ENCODE measurements around the gene SEC11A. TPM values are rescaled to one million over a fixed set of nuclear protein-coding genes. Genes with fewer than 3 reads are reported as not detected.
A peak's percentile ranks its signal among the peaks of the same experiment; 100 is the strongest.

Gene SEC11A
- total RNA-seq, 1 experiment from 2014 or later: 243 TPM

- Mint-ChIP-seq H3K4me3 (ENCODE audit: low read depth, unreplicated experiment) (no peak overlapping the region), H3K27me3 (ENCODE audit: unreplicated experiment) (no peaks in the 10 kb centered on the region), H3K4me1 (ENCODE audit: low read depth, unreplicated experiment) (peaks cover 28% of the 10 kb centered on the region), H3K27ac (ENCODE audit: unreplicated experiment) (no peak overlapping the region), H3K36me3 (ENCODE audit: insufficient read depth, unreplicated experiment) (peaks cover 28% of the 10 kb centered on the region), H3K9me3 (ENCODE audit: low read depth, unreplicated experiment) (no peaks in the 10 kb centered on the region)
- CTCF ChIA-PET: no interaction called here
- TF ChIP-seq, protein P1, sequence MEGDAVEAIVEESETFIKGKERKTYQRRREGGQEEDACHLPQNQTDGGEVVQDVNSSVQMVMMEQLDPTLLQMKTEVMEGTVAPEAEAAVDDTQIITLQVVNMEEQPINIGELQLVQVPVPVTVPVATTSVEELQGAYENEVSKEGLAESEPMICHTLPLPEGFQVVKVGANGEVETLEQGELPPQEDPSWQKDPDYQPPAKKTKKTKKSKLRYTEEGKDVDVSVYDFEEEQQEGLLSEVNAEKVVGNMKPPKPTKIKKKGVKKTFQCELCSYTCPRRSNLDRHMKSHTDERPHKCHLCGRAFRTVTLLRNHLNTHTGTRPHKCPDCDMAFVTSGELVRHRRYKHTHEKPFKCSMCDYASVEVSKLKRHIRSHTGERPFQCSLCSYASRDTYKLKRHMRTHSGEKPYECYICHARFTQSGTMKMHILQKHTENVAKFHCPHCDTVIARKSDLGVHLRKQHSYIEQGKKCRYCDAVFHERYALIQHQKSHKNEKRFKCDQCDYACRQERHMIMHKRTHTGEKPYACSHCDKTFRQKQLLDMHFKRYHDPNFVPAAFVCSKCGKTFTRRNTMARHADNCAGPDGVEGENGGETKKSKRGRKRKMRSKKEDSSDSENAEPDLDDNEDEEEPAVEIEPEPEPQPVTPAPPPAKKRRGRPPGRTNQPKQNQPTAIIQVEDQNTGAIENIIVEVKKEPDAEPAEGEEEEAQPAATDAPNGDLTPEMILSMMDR (IDR thresholded peaks at IDR 0.05; ENCODE audit: unreplicated experiment): no peak
- DNase-seq: no peak
- BruUV-seq (replicated peaks): no TSS peak
- intact Hi-C loops (cut with micrococcal nuclease; ENCODE audit: unreplicated experiment): no loop called here
These were observed 12.9 kb downstream of the SEC11A start for GRCh38 chr15:84702961-84703482.

- no peak for DNase-seq
- intact Hi-C loops (cut with micrococcal nuclease; ENCODE audit: unreplicated experiment): loop anchor here (5.0 kb wide), 1 partner anchor 53 kb away; no protein-coding TSS in a partner anchor
- Mint-ChIP-seq H3K9me3 (ENCODE audit: low read depth, unreplicated experiment) (no peaks in the 10 kb centered on the region), H3K4me3 (ENCODE audit: low read depth, unreplicated experiment) (no peak overlapping the region), H3K4me1 (ENCODE audit: low read depth, unreplicated experiment) (peaks cover 37% of the 10 kb centered on the region), H3K27ac (ENCODE audit: unreplicated experiment) (peak overlapping the region; percentile 52), H3K27me3 (ENCODE audit: unreplicated experiment) (no peaks in the 10 kb centered on the region), H3K36me3 (ENCODE audit: insufficient read depth, unreplicated experiment) (peaks cover 21% of the 10 kb centered on the region)
- TF ChIP-seq, protein P1 (IDR thresholded peaks at IDR 0.05; ENCODE audit: unreplicated experiment): no peak
- BruUV-seq (replicated peaks): no TSS peak
- CTCF ChIA-PET: interaction anchor here (0.6 to 1.4 kb wide), 2 partner anchors 14 to 129 kb away, joined by 3 to 4 read pairs; no protein-coding TSS in a partner anchor
These were observed 16.3 kb downstream of the SEC11A start for GRCh38 chr15:84699538-84700191.

GRCh38 chr15:84697236-84697990 lies 18.5 kb downstream of the SEC11A start:
- Mint-ChIP-seq H3K4me1 (ENCODE audit: low read depth, unreplicated experiment) (peaks cover 28% of the 10 kb centered on the region), H3K27ac (ENCODE audit: unreplicated experiment) (peak overlapping the region; percentile 69), H3K9me3 (ENCODE audit: low read depth, unreplicated experiment) (no peaks in the 10 kb centered on the region), H3K4me3 (ENCODE audit: low read depth, unreplicated experiment) (peak overlapping the region; percentile 31), H3K36me3 (ENCODE audit: insufficient read depth, unreplicated experiment) (peaks cover 41% of the 10 kb centered on the region), H3K27me3 (ENCODE audit: unreplicated experiment) (no peaks in the 10 kb centered on the region)
- no peak for DNase-seq
- CTCF ChIA-PET: interaction anchor here (0.8 to 1.5 kb wide), 6 partner anchors 8 to 237 kb away, joined by 3 to 4 read pairs (median 4); no protein-coding TSS in a partner anchor
- intact Hi-C loops (cut with micrococcal nuclease; ENCODE audit: unreplicated experiment): loop anchor here (2.0 to 5.0 kb wide), 2 partner anchors 37 to 55 kb away; no protein-coding TSS in a partner anchor
- TF ChIP-seq, protein P1 (IDR thresholded peaks at IDR 0.05; ENCODE audit: unreplicated experiment): no peak
- BruUV-seq (replicated peaks): no TSS peak

DNA sequence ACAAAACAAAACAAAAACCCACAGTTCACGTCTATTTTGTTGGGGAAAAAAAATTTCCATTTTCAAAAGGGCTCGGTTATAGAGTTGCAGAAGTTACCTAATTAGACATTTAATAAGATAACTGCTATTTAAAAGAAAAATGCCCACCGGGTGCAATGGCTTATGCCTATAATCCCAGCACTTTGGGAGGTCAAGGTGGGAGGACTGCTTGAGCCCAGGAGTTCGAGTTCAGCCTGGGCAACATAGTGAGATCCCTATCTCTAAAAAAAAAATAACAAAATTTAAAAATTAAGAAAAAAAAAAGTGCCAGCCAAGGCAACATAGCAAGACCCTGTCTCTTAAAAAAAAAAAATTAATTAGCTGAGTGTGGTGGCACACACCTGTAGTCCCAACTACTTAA lies 19.2 kb downstream of the SEC11A start:
- TF ChIP-seq, protein P1 (IDR thresholded peaks at IDR 0.05; ENCODE audit: unreplicated experiment): no peak

More for the DNA sequence above, 19.2 kb downstream of the SEC11A start:
- DNase-seq: no peak
- peaks cover 34% of the 10 kb centered on the region for H3K4me1 Mint-ChIP-seq (ENCODE audit: low read depth, unreplicated experiment)
- intact Hi-C loops (cut with micrococcal nuclease; ENCODE audit: unreplicated experiment): loop anchor here (2.0 to 5.0 kb wide), 2 partner anchors 38 to 56 kb away; no protein-coding TSS in a partner anchor
- H3K36me3 Mint-ChIP-seq (ENCODE audit: insufficient read depth, unreplicated experiment): peaks cover 48% of the 10 kb centered on the region
- no TSS peak for BruUV-seq (replicated peaks)
- H3K4me3 Mint-ChIP-seq (ENCODE audit: low read depth, unreplicated experiment): no peak overlapping the region
- H3K27me3 Mint-ChIP-seq (ENCODE audit: unreplicated experiment): no peaks in the 10 kb centered on the region
- no peaks in the 10 kb centered on the region for H3K9me3 Mint-ChIP-seq (ENCODE audit: low read depth, unreplicated experiment)
- CTCF ChIA-PET: interaction anchor here (0.8 to 1.1 kb wide), 3 partner anchors 8 to 142 kb away, joined by 3 to 4 read pairs (median 4); no protein-coding TSS in a partner anchor
- no peak overlapping the region for H3K27ac Mint-ChIP-seq (ENCODE audit: unreplicated experiment)
